Right atrium auricular region (tissue), 2 donors: ENCODE data around the gene ATP2B2. TPM values are rescaled to one million over a fixed set of nuclear protein-coding genes. Genes with fewer than 3 reads are reported as not detected.

Source experiments
- DNase-seq: peaks from one replicate; pipeline ENCODE4 v3.0.0-alpha.2; 2019; ENCODE audit warnings: low spot score
- H3K27ac ChIP-seq, 2 donors: fragments of 200-600 bp; sonication (generic); 1 replicate in 1 of 2; 2 replicates in 1 of 2; pipeline ENCODE4 v1.5.1; 2016 to 2019
- H3K27me3 ChIP-seq, 2 donors: fragments of 200-600 bp; sonication (generic); one replicate each; pipeline versions ENCODE4 v1.5.1 to v1.6.0; 2017 to 2019
- H3K36me3 ChIP-seq: fragments of 200-600 bp; sonication (generic); one replicate; pipeline ENCODE4 v1.5.1; 2016
- H3K4me1 ChIP-seq, 2 donors: fragments of 200-600 bp; sonication (generic); one replicate each; pipeline versions ENCODE4 v1.5.1 to v1.6.0; 2017 to 2019
- H3K4me3 ChIP-seq, 2 donors: fragments of 200-600 bp; sonication (generic); 1 replicate in 1 of 2; 2 replicates in 1 of 2; pipeline ENCODE4 v1.5.1; 2017 to 2019; ENCODE audit warnings: mild to moderate bottlenecking in 1 of 2, moderate library complexity in 1 of 2
- H3K9me3 ChIP-seq, 2 donors: fragments of 200-600 bp; sonication (generic); one replicate each; pipeline ENCODE4 v1.5.1; 2019
- total RNA-seq, 2 donors: library from RNA; depleted of rRNA; stranded (reverse); fragments of >200 nt; gene quantifications; one replicate each; pipeline ENCODE4 v1.1.0, GENCODE V29; 2016
- TF ChIP-seq, protein P1 (sequence below), 2 donors: fragments of 200-600 bp; sonication (generic); IDR thresholded peaks; one replicate each; pipeline ENCODE4 v1.5.1; 2019; ENCODE audit warnings: antibody characterized with exemption in 2 of 2

The ATP2B2 gene
- total RNA-seq, 2 donors from 2014 or later: 0.12 to 0.15 TPM

DNA sequence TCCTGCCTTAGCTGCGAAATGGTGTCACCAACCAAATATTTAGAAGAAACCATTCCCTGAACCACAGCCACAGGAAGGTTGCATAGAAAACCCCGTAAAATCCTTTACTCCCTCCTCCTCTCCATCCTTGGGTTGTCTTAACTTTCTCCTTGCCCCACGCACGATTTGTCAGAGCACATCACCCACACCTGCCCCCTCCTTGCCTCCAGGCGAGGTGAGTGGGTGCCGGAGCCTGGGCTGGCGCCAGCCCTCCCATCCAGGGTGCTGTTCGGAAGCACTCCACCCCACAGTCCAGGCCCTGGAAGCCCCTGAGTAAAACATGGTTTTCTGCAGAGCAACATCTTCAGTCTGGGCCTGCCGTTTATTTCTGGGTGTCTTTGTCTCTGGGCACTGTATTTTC is 216.3 kb downstream of the ATP2B2 start:
- DNase-seq: no peak
- H3K27ac ChIP-seq: no peak overlapping the region
- H3K27me3 ChIP-seq: no peaks in the 10 kb centered on the region
- no peaks in the 10 kb centered on the region for H3K9me3 ChIP-seq
- no peak overlapping the region for H3K4me3 ChIP-seq
- TF ChIP-seq, protein P1, sequence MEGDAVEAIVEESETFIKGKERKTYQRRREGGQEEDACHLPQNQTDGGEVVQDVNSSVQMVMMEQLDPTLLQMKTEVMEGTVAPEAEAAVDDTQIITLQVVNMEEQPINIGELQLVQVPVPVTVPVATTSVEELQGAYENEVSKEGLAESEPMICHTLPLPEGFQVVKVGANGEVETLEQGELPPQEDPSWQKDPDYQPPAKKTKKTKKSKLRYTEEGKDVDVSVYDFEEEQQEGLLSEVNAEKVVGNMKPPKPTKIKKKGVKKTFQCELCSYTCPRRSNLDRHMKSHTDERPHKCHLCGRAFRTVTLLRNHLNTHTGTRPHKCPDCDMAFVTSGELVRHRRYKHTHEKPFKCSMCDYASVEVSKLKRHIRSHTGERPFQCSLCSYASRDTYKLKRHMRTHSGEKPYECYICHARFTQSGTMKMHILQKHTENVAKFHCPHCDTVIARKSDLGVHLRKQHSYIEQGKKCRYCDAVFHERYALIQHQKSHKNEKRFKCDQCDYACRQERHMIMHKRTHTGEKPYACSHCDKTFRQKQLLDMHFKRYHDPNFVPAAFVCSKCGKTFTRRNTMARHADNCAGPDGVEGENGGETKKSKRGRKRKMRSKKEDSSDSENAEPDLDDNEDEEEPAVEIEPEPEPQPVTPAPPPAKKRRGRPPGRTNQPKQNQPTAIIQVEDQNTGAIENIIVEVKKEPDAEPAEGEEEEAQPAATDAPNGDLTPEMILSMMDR (IDR thresholded peaks at IDR 0.05): no peak
- H3K4me1 ChIP-seq: peaks cover 0 to 7% of the 10 kb centered on the region in 2 donors
- H3K36me3 ChIP-seq: peaks cover 19% of the 10 kb centered on the region

DNA sequence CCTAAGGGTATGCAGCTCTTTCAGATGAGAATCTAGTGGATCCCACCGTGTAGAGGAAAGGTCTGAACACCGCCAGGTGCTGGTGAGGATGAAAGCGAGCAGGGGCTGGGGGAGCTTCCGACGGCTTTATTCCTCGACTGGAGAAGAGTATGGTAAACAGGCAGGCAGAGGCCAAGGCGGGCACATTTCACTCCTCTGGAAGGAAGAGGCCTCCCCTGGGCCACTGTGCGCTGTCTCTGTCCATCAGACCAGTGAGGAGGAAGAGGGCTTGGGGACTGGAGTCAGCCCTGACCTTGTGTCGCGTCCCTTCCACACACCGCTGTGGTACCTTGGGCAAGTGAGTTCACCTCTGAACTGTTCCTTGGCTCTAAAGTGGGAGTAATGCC is 216.8 kb downstream of the ATP2B2 start:
- no peak for DNase-seq
- TF ChIP-seq, protein P1 (IDR thresholded peaks at IDR 0.05): no peak
- Histone ChIP-seq H3K4me3 (no peak overlapping the region), H3K4me1 (peaks cover 0 to 10% of the 10 kb centered on the region in 2 donors), H3K27me3 (no peaks in the 10 kb centered on the region), H3K9me3 (no peaks in the 10 kb centered on the region), H3K27ac (no peak overlapping the region), H3K36me3 (peaks cover 19% of the 10 kb centered on the region)

DNA sequence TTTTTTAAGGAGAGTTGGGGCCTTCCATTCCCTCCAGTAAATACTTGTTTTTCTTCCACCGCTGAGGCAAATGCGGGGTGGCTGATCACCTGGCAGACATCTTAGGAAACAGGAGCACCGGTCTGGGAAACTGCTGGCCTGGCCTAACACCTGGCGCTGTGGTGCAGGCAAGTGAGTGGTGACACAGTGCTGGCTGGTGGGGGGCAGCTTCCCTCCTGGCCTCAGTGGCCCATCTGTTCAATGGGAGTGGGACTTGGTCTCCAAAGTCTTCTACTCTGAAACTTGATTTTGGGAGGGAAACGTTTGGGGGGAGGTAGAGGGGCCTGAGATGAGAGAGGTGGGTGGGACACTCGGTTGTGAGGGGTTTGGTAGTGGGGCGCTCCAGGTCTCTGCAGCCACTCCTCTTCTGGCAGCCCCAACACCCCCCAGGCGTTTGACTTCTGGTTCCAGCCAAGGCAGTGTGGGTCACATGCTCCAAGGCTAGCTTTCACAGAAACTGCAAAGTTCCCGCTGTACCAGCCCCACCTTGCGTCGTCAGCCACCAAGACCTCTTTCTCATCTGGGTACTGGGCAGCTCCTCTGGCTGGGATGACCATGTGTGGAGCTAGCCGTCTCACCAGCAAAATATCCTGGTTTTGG is 217.3 kb downstream of the ATP2B2 start:
- H3K27ac ChIP-seq: no peak overlapping the region
- DNase-seq: no peak
- H3K27me3 ChIP-seq: no peaks in the 10 kb centered on the region
- peaks cover 19% of the 10 kb centered on the region for H3K36me3 ChIP-seq
- TF ChIP-seq, protein P1 (IDR thresholded peaks at IDR 0.05): no peak
- peaks cover 0 to 12% of the 10 kb centered on the region in 2 donors for H3K4me1 ChIP-seq
- H3K9me3 ChIP-seq: no peaks in the 10 kb centered on the region
- H3K4me3 ChIP-seq: no peak overlapping the region

DNA sequence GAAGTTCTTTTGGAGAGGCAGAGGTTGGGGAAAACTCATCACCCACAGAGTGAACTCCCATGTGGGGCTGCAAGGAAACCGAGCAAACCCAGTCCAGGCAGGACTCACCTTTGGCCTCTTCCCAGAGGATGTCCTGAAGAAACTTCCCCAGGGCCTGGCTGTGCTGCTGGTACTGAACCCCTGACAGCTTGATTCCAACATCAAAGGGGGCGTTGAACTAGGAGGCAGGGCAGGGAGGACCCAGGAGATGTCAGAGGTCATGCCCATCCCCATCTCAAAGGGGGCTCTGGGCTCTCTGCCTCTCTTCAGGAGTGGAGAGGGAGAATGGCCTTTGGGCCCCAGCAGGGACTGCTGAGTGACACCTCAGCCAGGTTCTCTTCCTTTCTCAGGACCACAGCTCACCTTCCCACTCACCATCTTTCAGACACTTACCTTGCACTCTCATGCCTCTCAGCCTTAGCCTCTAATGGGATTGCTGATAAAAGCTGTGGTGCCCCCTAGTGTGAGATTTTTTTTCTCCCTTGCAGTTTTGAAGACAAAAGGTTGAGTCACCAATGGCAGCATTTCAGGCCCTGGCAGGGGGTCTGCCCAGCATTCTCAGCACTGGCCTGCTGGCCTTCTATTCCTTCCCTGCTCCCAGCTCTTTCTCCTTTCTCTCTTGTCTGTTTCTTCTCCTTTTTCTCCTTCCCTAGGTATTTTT is 218.6 kb downstream of the ATP2B2 start:
- Histone ChIP-seq H3K9me3 (no peaks in the 10 kb centered on the region), H3K4me3 (no peak overlapping the region), H3K4me1 (peaks cover 0 to 5% of the 10 kb centered on the region in 2 donors), H3K27ac (no peak overlapping the region), H3K36me3 (peaks cover 19% of the 10 kb centered on the region), H3K27me3 (no peaks in the 10 kb centered on the region)
- TF ChIP-seq, protein P1 (IDR thresholded peaks at IDR 0.05): no peak
- DNase-seq: no peak

DNA sequence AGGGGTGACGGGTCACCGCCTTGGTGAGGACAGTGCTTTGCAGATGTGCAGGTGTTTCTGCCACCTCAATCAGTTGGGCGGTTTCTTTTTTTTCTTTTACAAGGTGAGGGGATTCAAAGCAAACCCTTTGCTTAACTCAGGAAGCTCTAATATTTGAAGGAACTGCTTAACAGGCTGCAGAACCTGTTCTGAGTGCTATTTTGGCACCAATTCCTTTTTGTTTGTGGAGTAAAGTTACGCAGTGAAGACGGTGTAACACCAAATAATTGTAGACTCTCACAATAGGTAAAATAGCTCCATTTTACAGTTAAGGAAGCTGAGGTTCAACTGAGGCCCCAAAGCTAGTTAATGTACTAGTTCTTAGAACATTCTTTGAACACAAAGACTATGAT is 219.3 kb downstream of the ATP2B2 start:
- Histone ChIP-seq H3K4me1 (peaks cover 0 to 5% of the 10 kb centered on the region in 2 donors), H3K4me3 (no peak overlapping the region), H3K27me3 (no peaks in the 10 kb centered on the region), H3K27ac (no peak overlapping the region), H3K36me3 (peaks cover 22% of the 10 kb centered on the region), H3K9me3 (no peaks in the 10 kb centered on the region)
- TF ChIP-seq, protein P1 (IDR thresholded peaks at IDR 0.05): no peak
- DNase-seq: no peak
